ENCODE results near the gene CNPY1.

Gene CNPY1

DNA sequence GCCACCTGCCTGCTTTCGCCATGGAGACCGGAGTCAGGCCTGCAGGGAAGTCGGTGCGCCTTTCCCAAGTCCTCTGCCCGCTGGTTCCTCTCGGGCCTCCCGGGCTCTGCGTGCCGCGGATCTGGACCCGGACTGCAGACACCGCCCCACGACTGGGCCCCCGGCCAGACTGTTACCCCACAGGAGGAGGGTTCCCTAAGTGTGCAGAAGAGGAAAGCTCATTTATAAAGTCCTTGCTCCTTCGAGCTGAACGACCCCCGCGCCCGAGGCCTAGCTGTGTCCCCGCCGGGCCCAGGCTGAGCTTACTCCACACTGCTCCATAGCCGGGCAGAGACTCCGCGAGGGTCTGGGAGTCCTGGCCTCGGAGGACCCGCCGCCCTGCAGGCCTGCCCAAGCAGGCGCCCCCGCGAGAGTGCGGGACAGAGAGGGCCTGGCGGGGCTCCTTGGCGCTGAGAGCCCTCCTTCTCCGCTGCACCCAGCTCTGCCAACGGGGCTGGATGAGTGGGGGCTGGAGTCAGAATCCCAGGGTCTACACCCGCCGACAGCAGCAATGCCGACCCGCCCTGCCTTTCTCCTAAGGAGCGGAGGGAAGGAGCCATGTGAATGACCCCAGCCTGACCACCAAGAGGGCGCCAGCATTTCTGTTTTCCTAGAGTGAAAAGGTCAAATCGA lies 80.1 kb downstream of the CNPY1 start:
- Histone ChIP-seq H3K27ac (ENCODE audit: low read depth, low read length) (no peak overlapping the region), H3K36me3 (ENCODE audit: insufficient read depth, low read length) (no peaks in the 10 kb centered on the region), H3K27me3 (ENCODE audit: control insufficient read depth in 1 of 2, insufficient read depth in 2 of 2, low read length in 2 of 2) (peaks cover 94 to 100% of the 10 kb centered on the region in 2 donors), H3K4me3 (ENCODE audit: low read depth in 1 of 2, low read length in 2 of 2) (no peak overlapping the region), H3K9ac (ENCODE audit: low read length) (no peak overlapping the region), H3K9me3 (ENCODE audit: low read length) (no peaks in the 10 kb centered on the region), H3K4me1 (ENCODE audit: insufficient read depth, low read length) (peaks cover 8% of the 10 kb centered on the region)

DNA sequence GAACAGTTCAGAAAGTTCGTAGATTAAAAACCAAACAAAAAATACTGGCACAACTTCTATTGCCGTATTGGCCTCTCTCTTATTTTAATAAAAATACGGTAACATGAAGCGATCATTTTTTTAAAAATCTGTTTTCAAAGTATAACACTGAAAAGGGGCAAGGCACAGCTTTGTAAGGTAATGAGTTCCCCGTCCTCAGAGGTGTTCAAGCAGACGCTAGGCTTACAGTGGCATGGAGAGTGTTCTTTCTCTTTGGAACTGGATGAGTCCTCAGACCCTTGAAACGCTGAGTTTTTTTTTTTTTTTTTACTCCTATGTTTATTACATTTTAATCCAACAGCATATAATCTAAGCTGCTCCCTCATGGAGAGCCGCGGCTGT lies 80.6 kb downstream of the CNPY1 start:
- Histone ChIP-seq H3K27me3 (ENCODE audit: control insufficient read depth in 1 of 2, insufficient read depth in 2 of 2, low read length in 2 of 2) (peaks cover 94 to 100% of the 10 kb centered on the region in 2 donors), H3K36me3 (ENCODE audit: insufficient read depth, low read length) (no peaks in the 10 kb centered on the region), H3K4me1 (ENCODE audit: insufficient read depth, low read length) (peaks cover 8% of the 10 kb centered on the region), H3K27ac (ENCODE audit: low read depth, low read length) (no peak overlapping the region), H3K9me3 (ENCODE audit: low read length) (no peaks in the 10 kb centered on the region), H3K4me3 (ENCODE audit: low read depth in 1 of 2, low read length in 2 of 2) (no peak overlapping the region), H3K9ac (ENCODE audit: low read length) (no peak overlapping the region)

DNA sequence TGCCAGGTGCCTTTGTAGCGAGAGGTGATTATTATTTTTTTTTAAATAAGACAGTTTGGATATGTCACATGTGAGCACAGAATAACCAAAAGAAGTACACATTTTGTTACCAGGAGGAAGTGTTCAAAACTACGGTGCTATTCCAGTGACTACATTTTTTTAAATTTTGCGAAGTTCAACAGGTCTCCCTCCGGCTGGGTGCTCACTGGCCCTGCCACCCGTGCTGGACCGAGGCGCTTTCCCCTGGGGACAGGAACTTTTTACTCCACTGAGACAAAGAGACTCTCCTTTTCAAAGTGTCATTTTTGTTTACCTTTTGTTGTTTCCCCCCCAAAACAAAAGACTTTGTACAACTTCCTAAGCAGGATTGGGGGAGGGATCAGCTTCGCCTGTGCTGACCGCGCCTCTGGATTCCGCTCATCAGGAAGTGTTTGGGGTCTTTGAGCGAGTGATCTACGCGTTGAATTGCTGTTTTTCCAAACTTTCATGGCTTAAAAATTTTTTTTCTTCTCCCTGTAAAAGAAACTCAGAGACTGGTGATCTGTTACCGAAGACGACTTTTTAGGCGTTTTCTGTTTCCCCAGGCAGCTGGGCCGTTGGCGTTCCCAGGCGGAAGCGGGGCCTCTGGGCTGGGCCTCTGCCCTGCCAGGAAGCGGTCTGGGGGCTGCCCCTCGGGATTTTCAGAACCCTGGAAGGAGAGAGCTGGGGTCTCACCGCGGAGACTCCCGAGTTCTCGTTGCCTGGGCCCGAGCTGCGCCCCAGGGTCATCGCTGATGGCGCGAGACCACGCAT lies 81.2 kb downstream of the CNPY1 start:
- no peak overlapping the region for H3K4me3 ChIP-seq (ENCODE audit: low read depth in 1 of 2, low read length in 2 of 2)
- no peak overlapping the region for H3K27ac ChIP-seq (ENCODE audit: low read depth, low read length)
- peaks cover 8% of the 10 kb centered on the region for H3K4me1 ChIP-seq (ENCODE audit: insufficient read depth, low read length)
- peaks cover 94 to 100% of the 10 kb centered on the region in 2 donors for H3K27me3 ChIP-seq (ENCODE audit: control insufficient read depth in 1 of 2, insufficient read depth in 2 of 2, low read length in 2 of 2)
- H3K9me3 ChIP-seq (ENCODE audit: low read length), result no peaks in the 10 kb centered on the region
- H3K36me3 ChIP-seq (ENCODE audit: insufficient read depth, low read length), result no peaks in the 10 kb centered on the region
- H3K9ac ChIP-seq (ENCODE audit: low read length), result no peak overlapping the region

DNA sequence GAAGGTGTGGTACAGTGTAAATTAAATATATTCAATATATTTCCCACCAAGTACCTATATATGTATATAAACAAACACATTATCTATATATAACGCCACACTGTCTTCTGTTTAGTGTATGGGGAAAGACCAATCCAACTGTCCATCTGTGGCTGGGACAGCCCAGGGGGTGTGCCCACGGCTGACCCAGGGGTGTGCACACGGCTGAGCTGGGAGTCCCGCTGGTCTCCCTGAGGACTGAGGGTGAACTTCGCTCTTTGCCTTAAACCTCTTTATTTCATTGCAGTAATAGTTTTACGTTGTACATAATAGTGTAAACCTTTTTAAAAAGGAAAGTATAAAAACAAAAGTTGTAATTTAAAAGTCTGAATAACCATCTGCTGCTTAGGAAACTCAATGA lies 82.2 kb downstream of the CNPY1 start:
- Histone ChIP-seq H3K4me1 (ENCODE audit: insufficient read depth, low read length) (peaks cover 8% of the 10 kb centered on the region), H3K4me3 (ENCODE audit: low read depth in 1 of 2, low read length in 2 of 2) (no peak overlapping the region), H3K9me3 (ENCODE audit: low read length) (no peaks in the 10 kb centered on the region), H3K9ac (ENCODE audit: low read length) (no peak overlapping the region), H3K27ac (ENCODE audit: low read depth, low read length) (no peak overlapping the region), H3K27me3 (ENCODE audit: control insufficient read depth in 1 of 2, insufficient read depth in 2 of 2, low read length in 2 of 2) (peaks cover 94 to 100% of the 10 kb centered on the region in 2 donors), H3K36me3 (ENCODE audit: insufficient read depth, low read length) (no peaks in the 10 kb centered on the region)

DNA sequence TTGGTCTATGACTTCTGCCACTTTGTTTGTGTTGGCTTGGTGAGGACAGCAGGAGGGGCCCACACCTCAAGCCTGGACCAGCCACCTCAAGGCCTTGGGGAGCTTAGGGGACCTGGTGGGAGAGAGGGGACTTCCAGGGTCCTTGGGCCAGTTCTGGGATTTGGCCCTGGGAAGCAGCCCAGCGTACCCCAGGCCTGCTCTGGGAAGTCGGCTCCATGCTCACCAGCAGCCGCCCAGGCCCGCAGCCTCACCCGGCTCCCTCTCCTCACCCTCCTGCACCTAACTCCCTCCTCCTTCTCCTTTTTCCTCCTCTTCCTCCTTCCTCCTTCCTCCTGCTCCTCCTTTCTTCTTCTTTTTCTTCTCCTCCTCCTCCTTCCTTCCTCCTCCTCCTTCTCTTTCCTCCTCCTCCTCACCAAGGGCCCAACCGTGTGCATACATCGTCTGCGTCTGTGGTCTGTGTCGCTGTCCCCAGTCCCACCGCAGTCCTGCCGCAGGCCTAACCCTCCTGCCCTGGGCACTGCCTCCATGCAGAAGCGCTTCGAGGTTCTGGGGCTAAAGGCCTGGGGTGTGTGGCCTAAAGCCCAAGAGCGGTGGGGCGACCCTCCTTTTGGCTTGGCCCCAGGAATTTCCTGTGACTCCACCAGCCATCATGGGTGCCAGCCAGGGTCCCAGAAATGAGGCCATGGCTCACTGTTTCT lies 83.1 kb downstream of the CNPY1 start:
- Histone ChIP-seq H3K4me3 (ENCODE audit: low read depth in 1 of 2, low read length in 2 of 2) (no peak overlapping the region), H3K27ac (ENCODE audit: low read depth, low read length) (no peak overlapping the region), H3K27me3 (ENCODE audit: control insufficient read depth in 1 of 2, insufficient read depth in 2 of 2, low read length in 2 of 2) (peaks cover 88 to 100% of the 10 kb centered on the region in 2 donors), H3K9ac (ENCODE audit: low read length) (no peak overlapping the region), H3K9me3 (ENCODE audit: low read length) (no peaks in the 10 kb centered on the region), H3K4me1 (ENCODE audit: insufficient read depth, low read length) (peaks cover 8% of the 10 kb centered on the region), H3K36me3 (ENCODE audit: insufficient read depth, low read length) (no peaks in the 10 kb centered on the region)

DNA sequence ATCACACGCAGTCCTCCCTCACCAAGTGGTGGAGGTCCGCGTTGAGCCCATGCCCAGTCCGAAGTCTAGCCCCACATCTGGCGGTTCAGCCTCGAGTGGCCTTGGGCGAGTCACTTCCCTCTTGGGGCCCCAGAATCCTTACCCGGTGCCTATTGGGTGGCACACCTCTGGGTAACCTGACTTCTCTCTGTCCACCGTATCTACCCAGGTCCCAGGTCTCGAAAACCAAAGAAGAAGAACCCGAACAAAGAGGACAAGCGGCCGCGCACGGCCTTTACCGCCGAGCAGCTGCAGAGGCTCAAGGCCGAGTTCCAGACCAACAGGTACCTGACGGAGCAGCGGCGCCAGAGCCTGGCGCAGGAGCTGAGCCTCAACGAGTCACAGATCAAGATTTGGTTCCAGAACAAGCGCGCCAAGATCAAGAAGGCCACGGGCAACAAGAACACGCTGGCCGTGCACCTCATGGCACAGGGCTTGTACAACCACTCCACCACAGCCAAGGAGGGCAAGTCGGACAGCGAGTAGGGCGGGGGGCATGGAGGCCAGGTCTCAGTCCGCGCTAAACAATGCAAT lies 84.1 kb downstream of the CNPY1 start:
- Histone ChIP-seq H3K9me3 (ENCODE audit: low read length) (no peaks in the 10 kb centered on the region), H3K27ac (ENCODE audit: low read depth, low read length) (no peak overlapping the region), H3K36me3 (ENCODE audit: insufficient read depth, low read length) (no peaks in the 10 kb centered on the region), H3K27me3 (ENCODE audit: control insufficient read depth in 1 of 2, insufficient read depth in 2 of 2, low read length in 2 of 2) (peaks cover 82 to 96% of the 10 kb centered on the region in 2 donors), H3K4me3 (ENCODE audit: low read depth in 1 of 2, low read length in 2 of 2) (no peak overlapping the region), H3K9ac (ENCODE audit: low read length) (no peak overlapping the region), H3K4me1 (ENCODE audit: insufficient read depth, low read length) (peaks cover 4% of the 10 kb centered on the region)

DNA sequence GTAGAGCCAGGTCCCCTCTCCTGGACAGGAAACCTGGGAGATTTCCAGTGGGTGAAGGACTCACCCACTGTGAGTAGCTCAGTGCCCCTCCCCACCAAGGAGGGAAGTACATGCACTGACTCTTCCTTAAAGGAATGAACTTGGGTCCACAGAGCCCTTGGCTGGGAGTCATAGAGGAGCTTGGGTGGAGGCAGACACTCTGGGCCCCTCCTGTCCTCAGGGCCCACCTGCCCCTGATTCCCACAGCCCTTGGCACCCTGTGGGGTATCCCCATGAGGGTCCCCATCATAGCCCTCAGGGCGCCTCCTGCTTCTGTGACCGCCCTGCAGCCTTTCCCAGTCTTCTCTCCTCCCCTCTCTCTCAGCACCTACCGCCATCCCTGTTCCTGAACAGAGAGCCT lies 84.7 kb downstream of the CNPY1 start:
- peaks cover 82 to 96% of the 10 kb centered on the region in 2 donors for H3K27me3 ChIP-seq (ENCODE audit: control insufficient read depth in 1 of 2, insufficient read depth in 2 of 2, low read length in 2 of 2)
- no peaks in the 10 kb centered on the region for H3K9me3 ChIP-seq (ENCODE audit: low read length)
- no peaks in the 10 kb centered on the region for H3K36me3 ChIP-seq (ENCODE audit: insufficient read depth, low read length)
- peaks cover 10% of the 10 kb centered on the region for H3K4me1 ChIP-seq (ENCODE audit: insufficient read depth, low read length)
- H3K27ac ChIP-seq (ENCODE audit: low read depth, low read length), result no peak overlapping the region
- H3K9ac ChIP-seq (ENCODE audit: low read length), result no peak overlapping the region
- H3K4me3 ChIP-seq (ENCODE audit: low read depth in 1 of 2, low read length in 2 of 2), result no peak overlapping the region

DNA sequence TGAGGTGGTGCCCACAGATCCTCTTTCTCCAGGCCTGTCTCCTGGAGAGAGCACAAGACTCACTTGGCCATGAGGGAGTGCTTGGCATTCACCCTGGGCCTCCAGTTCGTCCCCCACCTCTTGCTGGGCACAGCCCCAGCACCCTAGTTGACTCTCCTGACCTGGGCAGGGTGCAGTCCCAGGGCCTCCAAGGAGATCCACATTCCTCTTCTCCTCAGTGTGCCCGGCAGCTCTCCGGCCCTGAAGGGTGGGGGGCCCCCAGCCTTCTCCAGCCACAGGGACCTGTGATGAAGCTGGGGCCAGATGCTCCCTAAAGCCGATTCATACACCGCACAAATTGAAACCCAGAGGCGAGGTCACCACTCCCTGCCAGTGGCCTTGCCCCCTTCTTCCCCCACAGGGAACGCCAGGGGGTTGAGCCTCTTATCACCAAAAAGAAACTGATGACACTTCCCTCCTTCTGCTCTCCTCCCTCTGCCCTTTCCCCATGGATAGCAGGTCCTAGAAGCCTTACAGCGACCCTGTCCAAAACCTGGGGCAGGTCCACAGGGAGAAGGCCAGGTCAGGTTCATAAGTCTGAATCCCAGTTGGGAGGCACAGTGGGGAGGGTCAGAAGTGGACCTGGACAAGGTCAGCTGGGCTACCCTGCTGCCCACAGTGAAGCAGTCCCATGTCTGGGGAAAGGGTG lies 85.3 kb downstream of the CNPY1 start:
- H3K9ac ChIP-seq (ENCODE audit: low read length), result no peak overlapping the region
- no peak overlapping the region for H3K27ac ChIP-seq (ENCODE audit: low read depth, low read length)
- no peak overlapping the region for H3K4me3 ChIP-seq (ENCODE audit: low read depth in 1 of 2, low read length in 2 of 2)
- no peaks in the 10 kb centered on the region for H3K9me3 ChIP-seq (ENCODE audit: low read length)
- H3K4me1 ChIP-seq (ENCODE audit: insufficient read depth, low read length), result peaks cover 11% of the 10 kb centered on the region
- peaks cover 82 to 96% of the 10 kb centered on the region in 2 donors for H3K27me3 ChIP-seq (ENCODE audit: control insufficient read depth in 1 of 2, insufficient read depth in 2 of 2, low read length in 2 of 2)
- H3K36me3 ChIP-seq (ENCODE audit: insufficient read depth, low read length), result no peaks in the 10 kb centered on the region

DNA sequence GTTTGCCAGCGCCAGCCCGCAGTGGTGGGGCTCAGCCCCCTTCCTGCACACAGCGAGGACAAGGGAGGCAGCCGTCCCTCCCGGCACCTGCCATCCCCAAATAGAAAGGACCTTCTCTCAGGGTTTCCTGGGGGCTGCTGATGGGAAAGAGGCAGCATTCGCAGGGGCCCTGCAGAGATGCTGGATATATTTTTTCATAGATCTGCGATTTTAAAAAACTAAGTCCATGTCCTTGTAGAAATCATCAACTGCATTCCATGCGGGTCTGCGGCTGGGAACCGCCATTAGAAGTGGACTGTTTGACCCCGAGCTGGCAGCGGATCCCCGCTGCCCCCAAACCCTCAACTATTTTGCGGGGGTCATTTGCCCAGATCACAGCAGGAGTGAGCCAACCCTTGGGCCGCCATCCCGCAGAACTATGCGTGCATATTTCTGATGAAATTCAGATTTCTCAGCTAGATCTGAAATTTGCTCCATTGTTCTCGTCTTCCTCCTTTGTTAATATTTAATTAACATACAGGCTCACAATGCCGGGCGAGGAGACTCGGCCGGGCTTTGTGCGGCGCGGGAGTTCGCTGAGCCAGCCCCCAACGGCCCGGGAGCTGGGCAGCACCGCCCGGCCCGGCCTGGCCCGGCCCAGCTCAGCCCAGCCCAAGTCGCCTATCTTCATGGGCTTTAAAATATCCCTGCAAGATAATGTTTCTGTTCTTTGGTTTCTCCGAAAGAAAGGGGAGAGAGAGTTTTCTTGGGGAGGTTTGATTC lies 86.5 kb downstream of the CNPY1 start:
- Histone ChIP-seq H3K36me3 (ENCODE audit: insufficient read depth, low read length) (no peaks in the 10 kb centered on the region), H3K4me1 (ENCODE audit: insufficient read depth, low read length) (peaks cover 11% of the 10 kb centered on the region), H3K27ac (ENCODE audit: low read depth, low read length) (no peak overlapping the region), H3K4me3 (ENCODE audit: low read depth in 1 of 2, low read length in 2 of 2) (no peak overlapping the region), H3K27me3 (ENCODE audit: control insufficient read depth in 1 of 2, insufficient read depth in 2 of 2, low read length in 2 of 2) (peaks cover 82 to 96% of the 10 kb centered on the region in 2 donors), H3K9me3 (ENCODE audit: low read length) (no peaks in the 10 kb centered on the region), H3K9ac (ENCODE audit: low read length) (no peak overlapping the region)

DNA sequence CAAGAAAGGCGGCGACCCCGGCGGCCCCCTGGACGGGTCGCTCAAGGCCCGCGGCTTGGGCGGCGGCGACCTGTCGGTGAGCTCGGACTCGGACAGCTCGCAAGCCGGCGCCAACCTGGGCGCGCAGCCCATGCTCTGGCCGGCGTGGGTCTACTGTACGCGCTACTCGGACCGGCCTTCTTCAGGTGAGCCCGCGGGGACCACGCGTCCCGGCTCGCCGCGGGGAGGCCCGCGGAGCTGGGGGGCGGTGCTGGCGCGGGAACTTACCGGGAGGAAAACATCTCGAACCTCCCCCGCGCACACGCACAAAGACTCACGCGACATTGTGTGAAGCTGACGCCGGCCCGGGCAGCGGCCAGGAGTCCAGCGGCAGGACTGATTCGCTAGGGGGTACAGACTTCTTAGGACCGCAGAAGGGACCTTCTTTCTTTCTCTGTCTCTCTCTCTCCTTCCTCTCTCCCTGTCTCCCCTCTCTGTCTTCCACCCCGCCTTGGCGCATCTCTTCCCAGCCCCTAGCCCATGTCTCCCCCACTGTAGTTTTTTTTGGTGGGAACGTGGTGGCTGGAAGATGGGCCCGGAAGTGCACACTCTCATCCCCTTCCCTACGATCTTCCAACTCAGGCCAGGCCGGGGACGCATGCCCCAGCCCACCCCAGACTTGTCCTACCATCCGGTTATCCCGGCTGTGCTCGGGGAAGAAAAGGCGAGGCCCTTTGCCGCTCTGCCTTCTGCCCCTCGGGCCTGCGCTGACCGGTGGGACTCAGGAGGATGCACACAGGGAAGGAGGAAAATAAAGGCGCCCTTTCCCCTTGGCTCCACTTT lies 87.3 kb downstream of the CNPY1 start:
- Histone ChIP-seq H3K4me3 (ENCODE audit: low read depth in 1 of 2, low read length in 2 of 2) (no peak overlapping the region), H3K9ac (ENCODE audit: low read length) (no peak overlapping the region), H3K27ac (ENCODE audit: low read depth, low read length) (no peak overlapping the region), H3K27me3 (ENCODE audit: control insufficient read depth in 1 of 2, insufficient read depth in 2 of 2, low read length in 2 of 2) (peaks cover 83 to 96% of the 10 kb centered on the region in 2 donors), H3K36me3 (ENCODE audit: insufficient read depth, low read length) (no peaks in the 10 kb centered on the region), H3K4me1 (ENCODE audit: insufficient read depth, low read length) (peaks cover 17% of the 10 kb centered on the region), H3K9me3 (ENCODE audit: low read length) (no peaks in the 10 kb centered on the region)

Data from muscle layer of colon (tissue), 2 donors.